Measurements from ENCODE around the gene DRAXIN.
A peak's percentile ranks its signal among the peaks of the same experiment; 100 is the strongest.

DRAXIN gene

DNA sequence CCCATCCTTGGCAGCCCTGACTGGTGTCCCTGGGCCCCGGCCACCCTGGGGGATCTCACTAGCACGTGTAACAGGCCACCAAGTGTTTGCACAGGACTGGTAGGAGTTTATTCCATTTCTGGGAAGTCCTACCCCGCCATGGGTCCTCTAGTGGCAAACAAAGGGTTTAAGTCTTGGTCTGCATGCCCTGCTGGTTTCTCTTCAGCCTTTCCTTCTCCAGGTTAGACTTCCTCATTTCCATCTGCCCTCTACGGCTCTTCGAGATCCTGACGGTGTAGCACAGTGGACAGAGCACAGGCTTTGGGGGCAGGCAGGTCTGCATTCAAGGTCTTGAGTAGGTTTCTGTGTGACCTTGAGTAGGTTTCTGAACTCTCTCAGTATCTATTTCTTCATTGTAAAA is 47.3 kb downstream of the DRAXIN start:
- TF ChIP-seq, protein P1, sequence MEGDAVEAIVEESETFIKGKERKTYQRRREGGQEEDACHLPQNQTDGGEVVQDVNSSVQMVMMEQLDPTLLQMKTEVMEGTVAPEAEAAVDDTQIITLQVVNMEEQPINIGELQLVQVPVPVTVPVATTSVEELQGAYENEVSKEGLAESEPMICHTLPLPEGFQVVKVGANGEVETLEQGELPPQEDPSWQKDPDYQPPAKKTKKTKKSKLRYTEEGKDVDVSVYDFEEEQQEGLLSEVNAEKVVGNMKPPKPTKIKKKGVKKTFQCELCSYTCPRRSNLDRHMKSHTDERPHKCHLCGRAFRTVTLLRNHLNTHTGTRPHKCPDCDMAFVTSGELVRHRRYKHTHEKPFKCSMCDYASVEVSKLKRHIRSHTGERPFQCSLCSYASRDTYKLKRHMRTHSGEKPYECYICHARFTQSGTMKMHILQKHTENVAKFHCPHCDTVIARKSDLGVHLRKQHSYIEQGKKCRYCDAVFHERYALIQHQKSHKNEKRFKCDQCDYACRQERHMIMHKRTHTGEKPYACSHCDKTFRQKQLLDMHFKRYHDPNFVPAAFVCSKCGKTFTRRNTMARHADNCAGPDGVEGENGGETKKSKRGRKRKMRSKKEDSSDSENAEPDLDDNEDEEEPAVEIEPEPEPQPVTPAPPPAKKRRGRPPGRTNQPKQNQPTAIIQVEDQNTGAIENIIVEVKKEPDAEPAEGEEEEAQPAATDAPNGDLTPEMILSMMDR (IDR thresholded peaks at IDR 0.05; ENCODE audit: unreplicated experiment in 3 of 3), result no peak
- H3K4me3 Mint-ChIP-seq, result peak overlapping the region; percentile 33 to 54 (median 39)
- no peaks in the 10 kb centered on the region for H3K36me3 Mint-ChIP-seq (ENCODE audit: low read depth)
- H3K4me1 Mint-ChIP-seq, result peaks cover 12% of the 10 kb centered on the region
- H3K9me3 Mint-ChIP-seq, result no peaks in the 10 kb centered on the region
- no peaks in the 10 kb centered on the region for H3K27me3 Mint-ChIP-seq (ENCODE audit: low read depth)
- H3K27ac Mint-ChIP-seq, result no peak overlapping the region

DNA sequence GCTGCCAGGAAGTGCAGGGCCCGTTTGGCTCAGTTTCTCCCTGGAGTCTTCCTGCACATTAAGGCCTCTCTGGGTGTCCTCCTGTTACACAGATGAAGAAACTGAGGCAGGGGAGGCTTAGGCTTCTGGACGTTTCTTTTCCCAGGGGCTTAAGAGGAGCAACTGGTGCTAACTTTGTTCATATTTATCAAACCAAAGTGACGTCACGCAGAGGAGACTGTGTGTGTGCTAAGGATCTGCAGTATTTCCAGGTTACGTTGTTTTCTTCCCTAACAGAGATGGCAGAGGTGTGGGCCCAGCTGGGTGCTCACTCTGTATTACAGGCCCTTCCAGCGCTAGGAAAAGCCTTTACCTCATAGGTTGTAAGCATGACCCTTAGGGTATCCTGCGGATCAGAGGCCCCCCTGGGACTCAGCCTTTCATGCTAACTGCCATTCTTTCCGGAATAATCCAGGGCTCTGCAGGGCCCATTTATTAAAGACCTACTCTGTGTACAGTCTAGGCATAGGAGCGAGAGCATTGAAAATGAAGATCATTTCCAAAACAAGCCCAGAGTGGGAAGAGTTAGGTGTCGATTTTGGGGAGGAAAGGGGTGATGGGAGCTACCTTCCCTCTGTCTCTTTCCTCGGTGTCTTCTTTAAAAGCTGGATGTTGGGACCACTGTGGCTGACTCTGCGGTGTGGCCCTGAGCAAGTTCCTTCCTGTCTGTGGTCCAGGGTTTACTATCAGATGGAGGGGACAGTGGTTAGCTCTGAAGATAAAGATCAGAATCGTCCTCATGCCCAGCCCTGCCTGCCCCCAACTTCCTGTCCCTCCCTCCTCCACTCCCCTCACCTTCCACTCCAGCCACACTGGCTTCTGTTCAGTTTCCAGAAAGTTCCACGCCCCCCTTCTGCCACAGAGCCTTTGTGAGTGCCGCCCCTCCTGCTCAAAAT is 49.0 kb downstream of the DRAXIN start:
- TF ChIP-seq, protein P1 (IDR thresholded peaks at IDR 0.05; ENCODE audit: unreplicated experiment in 3 of 3), result no peak
- no peak overlapping the region for H3K4me3 Mint-ChIP-seq
- no peaks in the 10 kb centered on the region for H3K27me3 Mint-ChIP-seq (ENCODE audit: low read depth)
- H3K4me1 Mint-ChIP-seq, result peaks cover 8% of the 10 kb centered on the region
- no peak overlapping the region for H3K27ac Mint-ChIP-seq
- no peaks in the 10 kb centered on the region for H3K9me3 Mint-ChIP-seq
- peaks cover under 1% of the 10 kb centered on the region for H3K36me3 Mint-ChIP-seq (ENCODE audit: low read depth)

DNA sequence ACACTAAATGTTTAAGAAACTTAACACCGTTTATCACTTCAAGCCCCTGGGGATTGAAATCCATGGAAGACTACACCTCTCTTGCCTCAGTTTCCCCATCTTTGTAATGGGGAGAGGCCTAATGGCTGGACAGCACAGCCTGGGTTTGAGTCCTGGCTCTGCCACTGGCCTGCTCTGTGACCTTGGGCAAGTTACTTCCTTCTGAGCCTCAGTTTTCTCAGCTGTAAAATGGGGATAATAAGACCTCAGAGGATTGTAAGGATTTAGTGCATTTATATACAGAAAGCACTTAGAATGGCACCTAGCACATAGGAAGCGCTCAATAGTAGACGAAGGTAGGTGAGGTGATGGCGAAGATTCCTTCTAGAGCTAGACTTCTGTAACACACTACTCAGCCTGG is 50.0 kb downstream of the DRAXIN start:
- TF ChIP-seq, protein P1 (IDR thresholded peaks at IDR 0.05; ENCODE audit: unreplicated experiment in 3 of 3), result no peak
- H3K9me3 Mint-ChIP-seq, result no peaks in the 10 kb centered on the region
- H3K27ac Mint-ChIP-seq, result no peak overlapping the region
- peaks cover 5% of the 10 kb centered on the region for H3K36me3 Mint-ChIP-seq (ENCODE audit: low read depth)
- H3K4me1 Mint-ChIP-seq, result peaks cover 6% of the 10 kb centered on the region
- H3K27me3 Mint-ChIP-seq (ENCODE audit: low read depth), result no peaks in the 10 kb centered on the region
- H3K4me3 Mint-ChIP-seq, result no peak overlapping the region

DNA sequence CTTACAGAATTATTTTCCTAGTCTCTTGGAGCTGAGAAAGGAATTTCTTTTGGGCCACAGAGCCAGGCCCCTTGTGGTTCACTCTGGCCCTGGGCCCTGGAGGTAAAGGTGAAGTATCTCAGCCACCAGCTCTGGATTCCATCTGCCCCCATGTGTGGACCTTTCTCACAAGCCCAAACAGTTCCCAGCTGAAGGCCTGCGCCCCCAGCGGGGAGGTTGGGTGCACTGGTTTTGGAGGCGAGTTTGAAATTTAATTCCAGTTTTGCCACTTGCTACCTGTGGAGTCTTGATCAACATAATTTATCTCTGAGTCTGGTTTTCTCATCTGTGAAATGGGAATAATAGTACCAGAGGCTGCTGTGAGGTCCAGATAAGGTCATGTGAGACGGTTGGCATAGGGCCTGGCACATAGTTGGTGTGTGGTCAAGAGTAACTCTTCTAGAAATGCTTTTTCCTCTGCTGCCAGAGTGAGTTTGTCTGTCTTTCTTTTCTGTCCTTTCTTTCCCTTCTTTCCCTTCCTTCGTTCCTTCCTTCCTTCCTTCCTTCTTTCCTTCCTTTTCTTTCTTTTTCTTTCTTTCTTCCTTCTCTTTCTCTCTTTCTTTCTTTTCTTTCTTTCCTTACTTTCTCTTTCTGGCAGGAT is 50.5 kb downstream of the DRAXIN start:
- H3K4me1 Mint-ChIP-seq, result peaks cover 3% of the 10 kb centered on the region
- H3K27ac Mint-ChIP-seq, result no peak overlapping the region
- H3K9me3 Mint-ChIP-seq, result no peaks in the 10 kb centered on the region
- peaks cover 10% of the 10 kb centered on the region for H3K36me3 Mint-ChIP-seq (ENCODE audit: low read depth)
- H3K27me3 Mint-ChIP-seq (ENCODE audit: low read depth), result no peaks in the 10 kb centered on the region
- H3K4me3 Mint-ChIP-seq, result no peak overlapping the region
- TF ChIP-seq, protein P1 (IDR thresholded peaks at IDR 0.05; ENCODE audit: unreplicated experiment in 3 of 3), result no peak

DNA sequence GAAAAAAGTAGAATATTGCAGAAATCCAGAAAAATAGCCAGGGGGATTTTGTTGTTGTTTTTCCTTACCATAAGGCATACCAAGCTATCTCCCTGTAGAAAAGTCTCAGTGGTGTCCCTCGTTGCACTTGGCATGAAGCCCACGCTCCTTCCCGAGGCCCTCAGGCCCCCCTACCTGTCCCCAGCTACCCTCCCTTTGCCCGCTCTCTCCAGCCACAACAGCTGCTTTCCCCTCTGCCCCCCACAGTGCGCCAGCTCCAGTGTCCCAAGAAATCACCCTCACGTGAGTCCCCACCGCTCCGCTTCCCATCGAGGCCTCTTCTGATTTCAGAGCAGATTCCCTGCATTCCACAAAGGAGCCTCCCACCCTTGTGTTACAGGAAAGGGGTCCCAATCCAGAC is 52.8 kb downstream of the DRAXIN start:
- Mint-ChIP-seq H3K4me3 (no peak overlapping the region), H3K36me3 (ENCODE audit: low read depth) (peaks cover 14% of the 10 kb centered on the region), H3K27ac (no peak overlapping the region), H3K4me1 (no peaks in the 10 kb centered on the region), H3K9me3 (no peaks in the 10 kb centered on the region), H3K27me3 (ENCODE audit: low read depth) (no peaks in the 10 kb centered on the region)
- TF ChIP-seq, protein P1 (IDR thresholded peaks at IDR 0.05; ENCODE audit: unreplicated experiment in 3 of 3), result no peak
